ENCODE results near the gene DOCK4.

GRCh38 chr7:112082306-112082705 is 123.9 kb downstream of the DOCK4 start:
- TF ChIP-seq, protein P1, sequence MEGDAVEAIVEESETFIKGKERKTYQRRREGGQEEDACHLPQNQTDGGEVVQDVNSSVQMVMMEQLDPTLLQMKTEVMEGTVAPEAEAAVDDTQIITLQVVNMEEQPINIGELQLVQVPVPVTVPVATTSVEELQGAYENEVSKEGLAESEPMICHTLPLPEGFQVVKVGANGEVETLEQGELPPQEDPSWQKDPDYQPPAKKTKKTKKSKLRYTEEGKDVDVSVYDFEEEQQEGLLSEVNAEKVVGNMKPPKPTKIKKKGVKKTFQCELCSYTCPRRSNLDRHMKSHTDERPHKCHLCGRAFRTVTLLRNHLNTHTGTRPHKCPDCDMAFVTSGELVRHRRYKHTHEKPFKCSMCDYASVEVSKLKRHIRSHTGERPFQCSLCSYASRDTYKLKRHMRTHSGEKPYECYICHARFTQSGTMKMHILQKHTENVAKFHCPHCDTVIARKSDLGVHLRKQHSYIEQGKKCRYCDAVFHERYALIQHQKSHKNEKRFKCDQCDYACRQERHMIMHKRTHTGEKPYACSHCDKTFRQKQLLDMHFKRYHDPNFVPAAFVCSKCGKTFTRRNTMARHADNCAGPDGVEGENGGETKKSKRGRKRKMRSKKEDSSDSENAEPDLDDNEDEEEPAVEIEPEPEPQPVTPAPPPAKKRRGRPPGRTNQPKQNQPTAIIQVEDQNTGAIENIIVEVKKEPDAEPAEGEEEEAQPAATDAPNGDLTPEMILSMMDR (IDR thresholded peaks at IDR 0.05): no peak
- TF ChIP-seq POLR2AphosphoS5 (IDR thresholded peaks at IDR 0.05): no peak
